Mesendoderm (in vitro differentiated cells): ENCODE measurements around the gene ALPK1.
"Not testable (repeated sequence)": the region's sequence is repeated elsewhere in the genome, so short reads cannot be mapped to it uniquely, and the experiment has no call there.

Experiments
- DNase-seq: peaks from one replicate; pipeline ENCODE4 v3.0.0; 2013
- H2AK5ac ChIP-seq: 2 replicates; pipeline ENCODE4 v1.6.1; 2013; ENCODE audit warnings: low read length, inconsistent platforms
- H2BK120ac ChIP-seq: 2 replicates; pipeline ENCODE4 v1.6.1; 2013; ENCODE audit warnings: low read depth, mild to moderate bottlenecking, low read length, moderate library complexity, mixed read lengths
- H2BK15ac ChIP-seq: replicated peaks from 2 replicates; pipeline ENCODE4 v1.6.1; 2013; ENCODE audit warnings: low read depth, mild to moderate bottlenecking, moderate library complexity
- H2BK5ac ChIP-seq: 2 replicates; pipeline ENCODE4 v1.6.1; 2013; ENCODE audit warnings: low read length, inconsistent platforms
- H3K18ac ChIP-seq: 2 replicates; pipeline ENCODE4 v1.6.1; 2013; ENCODE audit warnings: mild to moderate bottlenecking, low read length, mixed read lengths
- H3K23ac ChIP-seq: one replicate; pipeline ENCODE4 v1.6.1; 2013; ENCODE audit warnings: low read length
- H3K27ac ChIP-seq: 2 replicates; pipeline ENCODE4 v1.5.1; 2013; ENCODE audit warnings: low read depth, mild to moderate bottlenecking, inconsistent platforms, low read length, moderate library complexity
- H3K27me3 ChIP-seq: 2 replicates; pipeline ENCODE4 v1.6.1; 2013; ENCODE audit warnings: low read length, control low read depth, mild to moderate bottlenecking, inconsistent platforms; ENCODE audit not compliant: insufficient read depth, poor library complexity
- H3K36me3 ChIP-seq: 2 replicates; pipeline ENCODE4 v1.6.1; 2013; ENCODE audit warnings: low read length, inconsistent platforms; ENCODE audit not compliant: control insufficient read depth, insufficient read depth
- H3K4ac ChIP-seq: one replicate; pipeline ENCODE4 v1.6.1; 2013; ENCODE audit warnings: low read depth, mild to moderate bottlenecking, low read length, moderate library complexity
- H3K4me1 ChIP-seq: 2 replicates; pipeline ENCODE4 v1.6.1; 2013; ENCODE audit warnings: low read depth, low read length, inconsistent platforms; ENCODE audit not compliant: control insufficient read depth
- H3K4me2 ChIP-seq: 2 replicates; pipeline ENCODE4 v1.6.1; 2013; ENCODE audit warnings: low read length
- H3K4me3 ChIP-seq: 2 replicates; pipeline ENCODE4 v1.5.1; 2013; ENCODE audit warnings: mild to moderate bottlenecking, low read length
- H3K56ac ChIP-seq: one replicate; pipeline ENCODE4 v1.6.1; 2013; ENCODE audit warnings: low read length
- H3K79me1 ChIP-seq: 2 replicates; pipeline ENCODE4 v1.6.1; 2013; ENCODE audit warnings: low read length, inconsistent platforms
- H3K79me2 ChIP-seq: 2 replicates; pipeline ENCODE4 v1.6.1; 2013; ENCODE audit warnings: mild to moderate bottlenecking, low read length; ENCODE audit not compliant: control insufficient read depth, insufficient read depth
- H3K9ac ChIP-seq: 2 replicates; pipeline ENCODE4 v1.6.1; 2013; ENCODE audit warnings: low read length, inconsistent platforms
- H4K5ac ChIP-seq: one replicate; pipeline ENCODE4 v1.6.1; 2013; ENCODE audit warnings: low read length
- H4K8ac ChIP-seq: one replicate; pipeline ENCODE4 v1.6.1; 2013; ENCODE audit warnings: low read depth, mild to moderate bottlenecking, control low read depth, low read length, moderate library complexity
- WGBS: extraction: QIAGEN DNeasy Blood & Tissue Kit; methylation state at CpG from one replicate; pipeline ENCODE4 v1.1.7; 2013; ENCODE audit warnings: low lambda C conversion rate, missing lambda C conversion rate; ENCODE audit not compliant: insufficient coverage; ENCODE audit errors: extremely low coverage; 5-methylcytosine and 5-hydroxymethylcytosine counted together

Gene ALPK1

GRCh38 chr4:112305477-112305876, 8.3 kb downstream of the ALPK1 start:
- H3K56ac ChIP-seq, H2BK120ac ChIP-seq, H2BK5ac ChIP-seq, H3K9ac ChIP-seq, H3K4me1 ChIP-seq, H3K36me3 ChIP-seq, H3K27ac ChIP-seq, H3K79me1 ChIP-seq, H3K4me3 ChIP-seq, H3K4ac ChIP-seq, H2BK15ac ChIP-seq, H4K5ac ChIP-seq, H3K18ac ChIP-seq, H4K8ac ChIP-seq, H2AK5ac ChIP-seq, H3K4me2 ChIP-seq, H3K23ac ChIP-seq, H3K79me2 ChIP-seq, DNase-seq, H3K27me3 ChIP-seq: not testable (repeated sequence)
- no CpG with 5 or more reads among the region's 3 CpGs for WGBS

GRCh38 chr4:112309263-112309791, 12.2 kb downstream of the ALPK1 start:
- H2BK15ac ChIP-seq, H3K18ac ChIP-seq, H3K9ac ChIP-seq, H2AK5ac ChIP-seq, H3K4me3 ChIP-seq, H3K79me2 ChIP-seq, H2BK120ac ChIP-seq, H3K4me1 ChIP-seq, H3K23ac ChIP-seq, H3K36me3 ChIP-seq, H4K5ac ChIP-seq, H3K27me3 ChIP-seq, H3K4ac ChIP-seq, H3K4me2 ChIP-seq, H4K8ac ChIP-seq, H2BK5ac ChIP-seq, H3K27ac ChIP-seq, H3K79me1 ChIP-seq: not testable (repeated sequence)
- peak overlapping the region; percentile 60 for H3K56ac ChIP-seq
- DNase-seq, result peak; percentile 70
- no CpG with 5 or more reads among the region's 12 CpGs for WGBS

GRCh38 chr4:112311516-112311915, 14.3 kb downstream of the ALPK1 start:
- Histone ChIP-seq H3K9ac (no peak overlapping the region), H4K8ac (no peak overlapping the region), H3K4me1 (peaks cover 2% of the 10 kb centered on the region), H3K56ac (no peak overlapping the region), H2BK15ac (no peak overlapping the region), H3K23ac (no peak overlapping the region), H3K27ac (no peak overlapping the region), H3K4me3 (no peak overlapping the region), H2BK120ac (no peak overlapping the region), H3K4ac (no peak overlapping the region), H2BK5ac (no peak overlapping the region), H4K5ac (no peak overlapping the region), H3K27me3 (no peaks in the 10 kb centered on the region), H3K79me1 (no peaks in the 10 kb centered on the region), H3K4me2 (no peak overlapping the region), H2AK5ac (no peak overlapping the region), H3K79me2 (no peaks in the 10 kb centered on the region), H3K18ac (no peak overlapping the region), H3K36me3 (no peaks in the 10 kb centered on the region)
- DNase-seq, result no peak
- WGBS, result 100% methylated on average over 2 of the region's 5 CpGs

- no peak for DNase-seq
- peaks cover 2% of the 10 kb centered on the region for H3K4me1 ChIP-seq
- no CpG with 5 or more reads among the region's 5 CpGs for WGBS
Measured at GRCh38 chr4:112312610-112313239, 15.6 kb downstream of the ALPK1 start.

GRCh38 chr4:112315446-112315845, 18.3 kb downstream of the ALPK1 start:
- Histone ChIP-seq H3K4me1 (no peaks in the 10 kb centered on the region), H2BK15ac (no peak overlapping the region), H3K79me1 (no peaks in the 10 kb centered on the region), H3K18ac (no peak overlapping the region), H4K8ac (no peak overlapping the region), H3K4me3 (no peak overlapping the region), H2BK5ac (no peak overlapping the region), H3K4ac (no peak overlapping the region), H3K36me3 (no peaks in the 10 kb centered on the region), H3K56ac (no peak overlapping the region), H4K5ac (no peak overlapping the region), H3K79me2 (no peaks in the 10 kb centered on the region), H3K27me3 (no peaks in the 10 kb centered on the region), H3K23ac (no peak overlapping the region), H2AK5ac (no peak overlapping the region), H3K4me2 (no peak overlapping the region), H2BK120ac (no peak overlapping the region), H3K9ac (no peak overlapping the region), H3K27ac (no peak overlapping the region)
- no CpG with 5 or more reads among the region's 3 CpGs for WGBS
- no peak for DNase-seq

More at GRCh38 chr4:112312610-112313239, 15.6 kb downstream of the ALPK1 start:
- Histone ChIP-seq H2BK15ac (no peak overlapping the region), H3K23ac (no peak overlapping the region), H4K8ac (no peak overlapping the region), H3K4me2 (no peak overlapping the region), H3K27me3 (no peaks in the 10 kb centered on the region), H3K9ac (no peak overlapping the region), H3K79me2 (no peaks in the 10 kb centered on the region), H3K4ac (no peak overlapping the region), H4K5ac (no peak overlapping the region), H2BK5ac (no peak overlapping the region), H3K18ac (no peak overlapping the region), H3K4me3 (no peak overlapping the region), H2BK120ac (no peak overlapping the region), H2AK5ac (no peak overlapping the region), H3K56ac (no peak overlapping the region), H3K36me3 (no peaks in the 10 kb centered on the region), H3K27ac (no peak overlapping the region), H3K79me1 (no peaks in the 10 kb centered on the region)

- H3K18ac ChIP-seq, result no peak overlapping the region
- H3K4me2 ChIP-seq, result no peak overlapping the region
- H3K56ac ChIP-seq, result no peak overlapping the region
- no peak overlapping the region for H2BK120ac ChIP-seq
- no peaks in the 10 kb centered on the region for H3K36me3 ChIP-seq
- no peak overlapping the region for H3K4me3 ChIP-seq
- no peak overlapping the region for H2BK5ac ChIP-seq
- H3K79me2 ChIP-seq, result no peaks in the 10 kb centered on the region
- no peak overlapping the region for H4K8ac ChIP-seq
- H2BK15ac ChIP-seq, result no peak overlapping the region
- no peak overlapping the region for H3K9ac ChIP-seq
- no peak overlapping the region for H4K5ac ChIP-seq
- no peaks in the 10 kb centered on the region for H3K4me1 ChIP-seq
- H2AK5ac ChIP-seq, result no peak overlapping the region
- H3K27me3 ChIP-seq, result no peaks in the 10 kb centered on the region
- DNase-seq, result no peak
- no peak overlapping the region for H3K27ac ChIP-seq
- no CpG with 5 or more reads among the region's 2 CpGs for WGBS
- no peak overlapping the region for H3K23ac ChIP-seq
- H3K4ac ChIP-seq, result no peak overlapping the region
- H3K79me1 ChIP-seq, result no peaks in the 10 kb centered on the region
Measured at GRCh38 chr4:112316360-112316759, 19.2 kb downstream of the ALPK1 start.
